H1 (cell line): ENCODE measurements around the gene UBR3. TPM values are rescaled to one million over a fixed set of nuclear protein-coding genes. Genes with fewer than 3 reads are reported as not detected.

Experiments
- CTCF ChIA-PET: fragments of 300-600 bp; sonication (Branson Sonifier 250); formaldehyde crosslinking; loops from one replicate; lab custom pipeline; 2021; ENCODE audit not compliant: partially characterized antibody; lab: Charles Lee
- POLR2A ChIA-PET: fragments of 300-600 bp; sonication (Branson Sonifier 250); formaldehyde crosslinking; loops from one replicate; lab custom pipeline; 2021; ENCODE audit warnings: inconsistent platforms; ENCODE audit not compliant: partially characterized antibody; lab: Charles Lee
- DNase-seq, 2 experiments: peaks; one replicate each; pipeline versions ENCODE4 v3.0.0 to v3.0.0-alpha.2; 2010 to 2022; ENCODE audit warnings: low spot score in 2 of 2, low read depth in 1 of 2, mixed read lengths in 1 of 2
- FAIRE-seq: peaks from 2 replicates; lab custom pipeline; 2011; peaks lifted over from hg19 to GRCh38; lab: Jason Lieb, UNC
- H2AFZ ChIP-seq: 2 replicates; pipeline ENCODE4 v1.8.1; 2012; ENCODE audit warnings: low read length, inconsistent platforms
- H2AK5ac ChIP-seq: 2 replicates; pipeline ENCODE4 v1.6.1; 2013; ENCODE audit warnings: low read depth, low read length
- H2BK120ac ChIP-seq: replicated peaks from 2 replicates; pipeline ENCODE3; 2013; ENCODE audit warnings: low read depth, low read length, inconsistent platforms
- H2BK12ac ChIP-seq: 2 replicates; pipeline ENCODE4 v1.6.1; 2013; ENCODE audit warnings: low read depth, low read length
- H2BK15ac ChIP-seq: 2 replicates; pipeline ENCODE4 v1.6.1; 2013; ENCODE audit warnings: low read length
- H2BK20ac ChIP-seq: 2 replicates; pipeline ENCODE4 v1.6.1; 2013; ENCODE audit warnings: low read length
- H2BK5ac ChIP-seq: 2 replicates; pipeline ENCODE4 v1.6.1; 2013; ENCODE audit warnings: low read depth, low read length
- H3K14ac ChIP-seq: 2 replicates; pipeline ENCODE4 v1.6.1; 2013; ENCODE audit warnings: inconsistent platforms; ENCODE audit not compliant: insufficient read length
- H3K18ac ChIP-seq: 2 replicates; pipeline ENCODE4 v1.6.1; 2013; ENCODE audit warnings: low read length; ENCODE audit errors: extremely low read depth
- H3K23ac ChIP-seq: 2 replicates; pipeline ENCODE4 v1.6.1; 2013; ENCODE audit warnings: inconsistent platforms; ENCODE audit not compliant: insufficient read length
- H3K23me2 ChIP-seq: 2 replicates; pipeline ENCODE4 v1.6.1; 2013; ENCODE audit warnings: low read depth, low read length
- H3K27ac ChIP-seq: 2 replicates; pipeline ENCODE4 v1.6.1; 2011; ENCODE audit warnings: low read depth, low read length, inconsistent platforms
- H3K27me3 ChIP-seq, 4 experiments: replicated peaks in 1 of 4; 1 replicate in 1 of 4; 2 replicates in 3 of 4; pipeline versions ENCODE4 v1.6.1 to v1.8.1; 2011 to 2013; ENCODE audit warnings: low read length in 3 of 4, mild to moderate bottlenecking in 3 of 4, inconsistent platforms in 2 of 4, mixed read lengths in 2 of 4, moderate library complexity in 1 of 4; ENCODE audit not compliant: control insufficient read depth in 3 of 4, insufficient read depth in 3 of 4; ENCODE audit errors: extremely low read depth in 1 of 4
- H3K36me3 ChIP-seq, 4 experiments: 2 replicates each; pipeline versions ENCODE4 v1.6.1 to v1.8.1; 2011 to 2013; ENCODE audit warnings: mild to moderate bottlenecking in 4 of 4, low read length in 3 of 4, moderate library complexity in 2 of 4, control low read depth in 1 of 4, inconsistent platforms in 1 of 4; ENCODE audit not compliant: insufficient read depth in 4 of 4, control insufficient read depth in 2 of 4
- H3K4ac ChIP-seq: replicated peaks from 2 replicates; pipeline ENCODE3; 2013; ENCODE audit warnings: low read length, low read depth, mixed read lengths, inconsistent platforms; ENCODE audit not compliant: insufficient read length
- H3K4me1 ChIP-seq, 4 experiments: replicated peaks in 1 of 4; 1 replicate in 1 of 4; 2 replicates in 3 of 4; pipeline versions ENCODE4 v1.6.1 to v1.8.1; 2011 to 2013; ENCODE audit warnings: low read length in 3 of 4, inconsistent platforms in 2 of 4, mixed read lengths in 1 of 4; ENCODE audit not compliant: insufficient read depth in 4 of 4, control insufficient read depth in 3 of 4
- H3K4me2 ChIP-seq, 2 experiments: 2 replicates each; pipeline versions ENCODE4 v1.6.1 to v1.8.1; 2011 to 2013; ENCODE audit warnings: low read depth in 2 of 2, low read length in 2 of 2, control low read depth in 1 of 2, inconsistent platforms in 1 of 2, mild to moderate bottlenecking in 1 of 2; ENCODE audit not compliant: insufficient read depth in 1 of 2
- H3K4me3 ChIP-seq, 4 experiments: fragments of 200-600, 300-600 bp in 1 of 4; sonication (generic), shearing (Covaris generic), sonication (Bioruptor Twin) in 1 of 4; 2 replicates each; pipeline versions ENCODE4 v1.5.1 to v1.8.1; 2011 to 2016; ENCODE audit warnings: low read length in 4 of 4, low read depth in 3 of 4, control low read depth in 2 of 4, inconsistent platforms in 2 of 4, mild to moderate bottlenecking in 2 of 4, mixed read lengths in 1 of 4, moderate library complexity in 1 of 4; ENCODE audit not compliant: insufficient read depth in 2 of 4; ENCODE audit errors: extremely low read depth in 1 of 4
- H3K56ac ChIP-seq: replicated peaks from 2 replicates; pipeline ENCODE3; 2013; ENCODE audit warnings: low read depth, mild to moderate bottlenecking, mixed read lengths, low read length, inconsistent platforms; ENCODE audit not compliant: insufficient read length
- H3K79me1 ChIP-seq: 2 replicates; pipeline ENCODE4 v1.6.1; 2013; ENCODE audit warnings: low read depth, low read length, control low read depth
- H3K79me2 ChIP-seq, 2 experiments: 2 replicates each; pipeline versions ENCODE4 v1.6.1 to v1.8.1; 2012 to 2013; ENCODE audit warnings: low read length in 2 of 2, mild to moderate bottlenecking in 2 of 2, inconsistent platforms in 1 of 2; ENCODE audit not compliant: insufficient read depth in 2 of 2, control insufficient read depth in 1 of 2
- H3K9ac ChIP-seq, 4 experiments: replicated peaks in 1 of 4; 1 replicate in 1 of 4; 2 replicates in 3 of 4; pipeline versions ENCODE4 v1.6.1 to v1.8.1; 2011 to 2013; ENCODE audit warnings: low read depth in 3 of 4, low read length in 3 of 4, control low read depth in 2 of 4, mild to moderate bottlenecking in 2 of 4, moderate library complexity in 2 of 4, inconsistent platforms in 1 of 4; ENCODE audit errors: extremely low read depth in 1 of 4
- H3K9me3 ChIP-seq, 2 experiments: 2 replicates each; pipeline versions ENCODE4 v1.6.1 to v1.8.1; 2012 to 2013; ENCODE audit warnings: mild to moderate bottlenecking in 2 of 2, moderate library complexity in 2 of 2, control low read depth in 1 of 2, inconsistent platforms in 1 of 2, low read depth in 1 of 2, low read length in 1 of 2, mixed read lengths in 1 of 2; ENCODE audit not compliant: insufficient read depth in 2 of 2
- H4K20me1 ChIP-seq, 2 experiments: replicated peaks in 1 of 2; 2 replicates each; pipeline versions ENCODE3 to v1.8.1; 2011 to 2013; ENCODE audit warnings: inconsistent platforms in 2 of 2, low read length in 2 of 2, mild to moderate bottlenecking in 1 of 2; ENCODE audit not compliant: insufficient read depth in 2 of 2, control insufficient read depth in 1 of 2
- H4K5ac ChIP-seq: 2 replicates; pipeline ENCODE4 v1.6.1; 2013; ENCODE audit warnings: low read length, low read depth, mixed read lengths, inconsistent platforms; ENCODE audit not compliant: insufficient read length
- H4K8ac ChIP-seq: 2 replicates; pipeline ENCODE4 v1.8.0; 2013; ENCODE audit warnings: mild to moderate bottlenecking, moderate library complexity, low read length, inconsistent platforms; ENCODE audit not compliant: insufficient read depth; ENCODE audit errors: extremely low read depth
- H4K91ac ChIP-seq: replicated peaks from 2 replicates; pipeline ENCODE3; 2013; ENCODE audit warnings: low read length, mixed read lengths, inconsistent platforms; ENCODE audit not compliant: insufficient read length
- BRCA1 ChIP-seq: IDR thresholded peaks from 2 replicates; pipeline ENCODE4 v1.6.1; 2012; ENCODE audit warnings: low read depth, low read length, improper control_type of control experiment
- E2F6 ChIP-seq: IDR thresholded peaks from 2 replicates; pipeline ENCODE4 v1.6.1; 2012; ENCODE audit warnings: inconsistent platforms
- KDM4A ChIP-seq: IDR thresholded peaks from one replicate; pipeline ENCODE4 v1.7.1; 2012; ENCODE audit warnings: low read depth, mild to moderate bottlenecking, moderate library complexity, low read length, inconsistent platforms; ENCODE audit not compliant: severe bottlenecking
- MAX ChIP-seq: IDR thresholded peaks from 2 replicates; pipeline ENCODE4 v1.6.1; 2012; ENCODE audit warnings: inconsistent platforms
- NANOG ChIP-seq: IDR thresholded peaks from 2 replicates; pipeline ENCODE4 v1.6.1; 2011; ENCODE audit warnings: low read length, low read depth, mild to moderate bottlenecking, inconsistent platforms; ENCODE audit not compliant: insufficient read depth, poor library complexity, severe bottlenecking
- PHF8 ChIP-seq: fragments of 200-600 bp; sonication (generic); conservative IDR thresholded peaks from 2 replicates; pipeline ENCODE4 v1.7.1; 2012; ENCODE audit warnings: low read depth, mild to moderate bottlenecking, inconsistent platforms, low read length, moderate library complexity
- RXRA ChIP-seq: IDR thresholded peaks from 2 replicates; pipeline ENCODE4 v1.6.1; 2011; ENCODE audit warnings: low read depth, mild to moderate bottlenecking, low read length, moderate library complexity; ENCODE audit not compliant: insufficient read depth
- SIX5 ChIP-seq: IDR thresholded peaks from 2 replicates; pipeline ENCODE4 v1.6.1; 2011; ENCODE audit warnings: mild to moderate bottlenecking, low read depth, low read length
- SP2 ChIP-seq: IDR thresholded peaks from 2 replicates; pipeline ENCODE4 v1.6.1; 2012; ENCODE audit warnings: mild to moderate bottlenecking, low read length, inconsistent platforms
- TAF1 ChIP-seq: IDR thresholded peaks from 2 replicates; pipeline ENCODE4 v1.6.1; 2011; ENCODE audit warnings: mild to moderate bottlenecking, low read depth, low read length
- TAF7 ChIP-seq: optimal IDR thresholded peaks from 2 replicates; pipeline ENCODE3; 2011; ENCODE audit warnings: low read depth, mild to moderate bottlenecking, inconsistent platforms, low read length, moderate library complexity, borderline replicate concordance
- USF2 ChIP-seq: IDR thresholded peaks from 2 replicates; pipeline ENCODE4 v1.6.1; 2011; ENCODE audit warnings: low read length, improper control_type of control experiment
- WGBS, 2 experiments: shearing (Covaris generic) in 1 of 2; methylation state at CpG; one replicate each; pipeline versions ENCODE4 v1.1.6 to v1.1.7; 2013 to 2015; ENCODE audit warnings: low lambda C conversion rate in 2 of 2, mixed read lengths in 2 of 2, inconsistent platforms in 1 of 2, low coverage in 1 of 2, missing lambda C conversion rate in 1 of 2; ENCODE audit not compliant: insufficient replicate concordance in 2 of 2, insufficient coverage in 1 of 2, insufficient read length in 1 of 2; ENCODE audit errors: extremely low coverage in 1 of 2, missing lambda C conversion rate in 1 of 2; 5-methylcytosine and 5-hydroxymethylcytosine counted together
- polyA plus RNA-seq, 7 experiments: library from polyadenylated mRNA; depleted of rRNA in 3 of 7; stranded (reverse) in 5 of 7; unstranded in 2 of 7; fragments of >200 nt in 5 of 7; fragments of 200-250 nt in 2 of 7; gene quantifications; 1 replicate in 5 of 7; 2 replicates in 1 of 7; 4 replicates in 1 of 7; pipeline versions ENCODE4 v1.2.1 to v1.2.3, GENCODE V29; 2011 to 2013; ENCODE audit warnings: missing spikeins in 2 of 7, mixed read lengths in 2 of 7
- total RNA-seq: library from RNA; stranded (reverse); fragmentation: NEBNext Ultra II Directional; extraction: Animal tissue kit (Norgen Biotek cat#: 25700); gene quantifications from 2 replicates; pipeline ENCODE4 v1.2.1, GENCODE V29; 2021

The UBR3 gene
- total and polyA plus RNA-seq, 2 of the 8 experiments (the other 6 are each of a cell fraction or from before 2014, with no cell fraction given) = 3.7 to 17.7 TPM

GRCh38 chr2:169808221-169808620 is 19.0 kb upstream of the UBR3 start:
- Histone ChIP-seq H4K91ac (no peak overlapping the region), H3K27me3 (no peaks in the 10 kb centered on the region), H3K14ac (no peak overlapping the region), H4K8ac (no peak overlapping the region), H3K18ac (no peak overlapping the region), H3K4ac (no peak overlapping the region), H3K36me3 (peaks cover 15 to 89% (median 55%) of the 10 kb centered on the region in 4 experiments), H2BK20ac (no peak overlapping the region), H2BK15ac (no peak overlapping the region), H2BK120ac (no peak overlapping the region), H3K4me3 (no peak overlapping the region), H2AFZ (no peak overlapping the region), H3K79me1 (no peaks in the 10 kb centered on the region), H2BK5ac (no peak overlapping the region), H3K9me3 (no peaks in the 10 kb centered on the region), H4K5ac (no peak overlapping the region), H4K20me1 (peaks cover 0 to 4% of the 10 kb centered on the region in 2 experiments), H3K27ac (no peak overlapping the region), H3K23ac (no peak overlapping the region), H2AK5ac (no peak overlapping the region), H3K9ac (no peak overlapping the region), H2BK12ac (no peak overlapping the region), H3K23me2 (no peaks in the 10 kb centered on the region), H3K56ac (no peak overlapping the region), H3K4me1 (no peaks in the 10 kb centered on the region), H3K79me2 (peaks cover 0 to 12% of the 10 kb centered on the region in 2 experiments; a peak in 2 of 4 replicates), H3K4me2 (no peak overlapping the region)
- WGBS, 2 experiments = 90% methylated on average over 4 of the region's 4 CpGs; no CpG with 5 or more reads in 1 of the 2 experiments
- ChIA-PET CTCF (interaction anchor here (1.2 to 1.5 kb wide), 2 partner anchors 11 to 14 kb away, joined by 5 to 6 read pairs; no protein-coding TSS in a partner anchor), POLR2A (interaction anchor here (1.0 to 1.6 kb wide), 3 partner anchors 10 to 26 kb away, joined by 3 to 5 read pairs (median 3); partner anchors contain the start of gene UBR3)
- FAIRE-seq (no peak), DNase-seq (no peak)
- TF ChIP-seq SIX5 = no peak
- TF ChIP-seq RXRA = no peak
- TF ChIP-seq MAX = no peak
- no peak for TF ChIP-seq SP2
- no peak for TF ChIP-seq BRCA1
- no peak for TF ChIP-seq KDM4A
- TF ChIP-seq TAF7 = no peak
- no peak for TF ChIP-seq USF2
- TF ChIP-seq E2F6 = no peak
- no peak for TF ChIP-seq TAF1
- no peak for TF ChIP-seq NANOG
- TF ChIP-seq PHF8 = no peak
